HepG2 (cell line): Measurements from ENCODE around the gene SLC13A3. TPM values are rescaled to one million over a fixed set of nuclear protein-coding genes. Genes with fewer than 3 reads are reported as not detected.

Experiments used
- AHDC1 ChIP-seq: sonication (generic); formaldehyde crosslinking; IDR thresholded peaks from 2 replicates; pipeline ENCODE4 v1.5.1; 2020; ENCODE audit warnings: mild to moderate bottlenecking, missing genetic modification reagents, borderline replicate concordance
- ATAD3A ChIP-seq: sonication (generic); formaldehyde crosslinking; IDR thresholded peaks from 2 replicates; pipeline ENCODE4 v1.4.0; 2020; ENCODE audit warnings: missing genetic modification reagents
- CC2D1A ChIP-seq: sonication (generic); formaldehyde crosslinking; IDR thresholded peaks from 2 replicates; pipeline ENCODE4 v1.8.1; 2023; ENCODE audit warnings: mild to moderate bottlenecking, missing genetic modification reagents
- DRAP1 ChIP-seq: IDR thresholded peaks from 2 replicates; pipeline ENCODE4 v1.6.1; 2016; ENCODE audit warnings: missing genetic modification reagents, missing compliant biosample characterization
- ESRRA ChIP-seq: sonication (generic); formaldehyde crosslinking; IDR thresholded peaks from 2 replicates; pipeline ENCODE4 v1.5.1; 2020; ENCODE audit warnings: mild to moderate bottlenecking, low read depth, missing genetic modification reagents
- GLI4 ChIP-seq: sonication (generic); formaldehyde crosslinking; IDR thresholded peaks from 2 replicates; pipeline ENCODE4 v1.5.1; 2020; ENCODE audit warnings: missing genetic modification reagents, mild to moderate bottlenecking, moderate library complexity, borderline replicate concordance
- MEIS1 ChIP-seq: sonication (generic); formaldehyde crosslinking; IDR thresholded peaks from 2 replicates; pipeline ENCODE4 v1.9.0; 2021; ENCODE audit warnings: mild to moderate bottlenecking, missing genetic modification reagents, moderate library complexity, borderline replicate concordance
- NFKBIZ ChIP-seq: IDR thresholded peaks from 2 replicates; pipeline ENCODE4 v1.6.1; 2018; ENCODE audit warnings: missing genetic modification reagents, missing compliant biosample characterization
- POLR2AphosphoS5 ChIP-seq: IDR thresholded peaks from 2 replicates; pipeline ENCODE4 v1.6.1; 2012; ENCODE audit warnings: low read depth, low read length
- SMYD3 ChIP-seq: sonication (generic); formaldehyde crosslinking; IDR thresholded peaks from 2 replicates; pipeline ENCODE4 v1.8.1; 2023; ENCODE audit warnings: mild to moderate bottlenecking, missing genetic modification reagents
- SP5 ChIP-seq: IDR thresholded peaks from 2 replicates; pipeline ENCODE4 v1.6.1; 2016; ENCODE audit warnings: low read depth, borderline replicate concordance
- ZBTB39 ChIP-seq: sonication (generic); formaldehyde crosslinking; IDR thresholded peaks from 2 replicates; pipeline ENCODE4 v1.5.0; 2020; ENCODE audit warnings: missing genetic modification reagents
- ZMAT5 ChIP-seq: sonication (generic); formaldehyde crosslinking; IDR thresholded peaks from 2 replicates; pipeline ENCODE4 v1.5.0; 2020; ENCODE audit warnings: mild to moderate bottlenecking, low read depth, missing genetic modification reagents, borderline replicate concordance
- ZNF329 ChIP-seq: sonication (generic); formaldehyde crosslinking; IDR thresholded peaks from 2 replicates; pipeline ENCODE4 v1.9.0; 2021; ENCODE audit warnings: low read depth, mild to moderate bottlenecking, missing genetic modification reagents
- ZNF501 ChIP-seq: sonication (generic); formaldehyde crosslinking; IDR thresholded peaks from 2 replicates; pipeline ENCODE4 v1.5.1; 2020; ENCODE audit warnings: mild to moderate bottlenecking, moderate library complexity, missing genetic modification reagents
- ZXDC ChIP-seq: sonication (generic); formaldehyde crosslinking; IDR thresholded peaks from 2 replicates; pipeline ENCODE4 v1.5.0; 2020; ENCODE audit warnings: mild to moderate bottlenecking, missing genetic modification reagents
- polyA plus RNA-seq, 8 experiments: library from polyadenylated mRNA; depleted of rRNA in 3 of 8; stranded (reverse) in 7 of 8; unstranded in 1 of 8; fragments of >200 nt; fragmentation: Illumina TruSeq in 4 of 8; extraction: Trizol in 4 of 8; gene quantifications; 2 replicates each; pipeline versions ENCODE4 v1.2.1 to v1.2.3, GENCODE V29; 2011 to 2016; ENCODE audit warnings: low read depth in 4 of 8, missing spikeins in 1 of 8, mixed read lengths in 1 of 8; ENCODE audit not compliant: insufficient read depth in 1 of 8
- total RNA-seq, 5 experiments: library from RNA; depleted of rRNA; stranded (reverse); fragments of >200 nt; fragmentation: Illumina TruSeq; extraction: Trizol; gene quantifications; 2 replicates each; pipeline ENCODE4 v1.2.3, GENCODE V29; 2016; ENCODE audit warnings: low read depth in 1 of 5

The SLC13A3 gene
- total and polyA plus RNA-seq, 2 of the 13 experiments (the other 11 are each of a cell fraction or from before 2014, with no cell fraction given), result 66.5 to 76.0 TPM

- TF ChIP-seq ZMAT5 (CRISPR knock-in tag) (no peak), MEIS1 (CRISPR knock-in tag) (0 out of 2 replicates have a peak, but pooled peaks have one; percentile 58), DRAP1 (CRISPR knock-in tag) (0 out of 2 replicates have a peak, but pooled peaks have one; percentile 44), AHDC1 (peak; percentile 97), ZXDC (no peak), ATAD3A (CRISPR knock-in tag) (no peak), ZNF501 (CRISPR knock-in tag) (peak; percentile 84), NFKBIZ (CRISPR knock-in tag) (peak; percentile 47; the same call in 1 of the 2 replicates), ZNF329 (CRISPR knock-in tag) (no peak), CC2D1A (0 out of 2 replicates have a peak, but pooled peaks have one; percentile 88), SP5 (peak; percentile 89; the same call in 1 of the 2 replicates), SMYD3 (CRISPR knock-in tag) (peak; percentile 28; the same call in 1 of the 2 replicates), ESRRA (CRISPR knock-in tag) (peak; percentile 41; the same call in 1 of the 2 replicates), GLI4 (CRISPR knock-in tag) (peak; percentile 85; the same call in 1 of the 2 replicates), POLR2AphosphoS5 (peak; percentile 33; the same call in 1 of the 2 replicates), ZBTB39 (CRISPR knock-in tag) (0 out of 2 replicates have a peak, but pooled peaks have one; percentile 53)
Measured at GRCh38 chr20:46674253-46675083, 23.2 kb upstream of the SLC13A3 start (continued).
